GM12878 (cell line): ENCODE results near the gene NAV3. TPM values are rescaled to one million over a fixed set of nuclear protein-coding genes. Genes with fewer than 3 reads are reported as not detected.

ENCODE experiments used
- ATAC-seq: fragments of 200-7000 bp; cut with Tn5 transposase; 3 replicates; pipeline ENCODE4 v1.9.1; 2020; ENCODE audit warnings: mild to moderate bottlenecking, moderate library complexity
- BruUV-seq: library from RNA; stranded (reverse); fragments of 400-500 nt; replicated peaks from 2 replicates; lab custom pipeline; 2021; lab: Mats Ljungman, UMichigan
- CTCF ChIA-PET: fragments of 300-600 bp; sonication (Branson Sonifier 250); formaldehyde crosslinking; extraction: SDS; loops from one replicate; lab custom pipeline; 2021; ENCODE audit warnings: inconsistent platforms; lab: Yijun Ruan, JAX
- POLR2A ChIA-PET: fragments of 350-600 bp; formaldehyde crosslinking; extraction: SDS; loops from one replicate; lab custom pipeline; 2021; ENCODE audit warnings: inconsistent platforms; lab: Charles Lee
- RAD21 ChIA-PET: fragments of 300-600 bp; sonication (Branson Sonifier 250); formaldehyde crosslinking; loops from one replicate; lab custom pipeline; 2023; ENCODE audit warnings: antibody characterized with exemption; ENCODE audit not compliant: unreplicated experiment; lab: Charles Lee
- SMC1A ChIA-PET: fragments of 300-600 bp; sonication (Branson Sonifier 250); formaldehyde crosslinking; loops from one replicate; lab custom pipeline; 2023; ENCODE audit not compliant: unreplicated experiment, uncharacterized antibody; lab: Charles Lee
- DNase-seq: peaks from one replicate; pipeline ENCODE4 v3.0.0-alpha.2; 2011; ENCODE audit warnings: low read depth, low spot score
- FAIRE-seq: peaks from 3 replicates; lab custom pipeline; 2011; peaks lifted over from hg19 to GRCh38; lab: Jason Lieb, UNC
- H2AFZ ChIP-seq: 2 replicates; pipeline ENCODE4 v1.6.0; 2011; ENCODE audit warnings: low read depth, low read length, control low read depth; ENCODE audit not compliant: control insufficient read depth
- H3K27ac ChIP-seq: 2 replicates; pipeline ENCODE4 v1.5.1; 2011; ENCODE audit warnings: control low read depth; ENCODE audit not compliant: control insufficient read depth, insufficient read depth
- H3K27me3 ChIP-seq, 2 experiments: replicated peaks in 1 of 2; 2 replicates each; pipeline versions ENCODE4 v1.6.0 to v1.6.1; 2011; ENCODE audit warnings: low read length in 1 of 2; ENCODE audit not compliant: control insufficient read depth in 2 of 2, insufficient read depth in 2 of 2
- H3K36me3 ChIP-seq, 2 experiments: 2 replicates each; pipeline ENCODE4 v1.5.1; 2011; ENCODE audit warnings: low read length in 1 of 2; ENCODE audit not compliant: control insufficient read depth in 2 of 2, insufficient read depth in 2 of 2
- H3K4me1 ChIP-seq: 2 replicates; pipeline ENCODE4 v1.6.1; 2011; ENCODE audit warnings: mild to moderate bottlenecking, low read length, moderate library complexity, mixed read lengths; ENCODE audit not compliant: control insufficient read depth, insufficient read depth
- H3K4me2 ChIP-seq: 2 replicates; pipeline ENCODE4 v1.6.0; 2011; ENCODE audit warnings: control low read depth; ENCODE audit not compliant: control insufficient read depth, insufficient read depth
- H3K4me3 ChIP-seq: fragments of 200-600 bp; sonication (generic); 2 replicates; pipeline ENCODE4 v1.5.1; 2016
- H3K79me2 ChIP-seq: 2 replicates; pipeline ENCODE4 v1.6.0; 2011; ENCODE audit warnings: low read length; ENCODE audit not compliant: control insufficient read depth, insufficient read depth
- H3K9ac ChIP-seq: 2 replicates; pipeline ENCODE4 v1.8.0; 2011; ENCODE audit warnings: low read length, control low read depth, mixed read lengths; ENCODE audit not compliant: control insufficient read depth, insufficient read depth
- H3K9me3 ChIP-seq: replicated peaks from 3 replicates; pipeline ENCODE4 v1.5.1; 2011; ENCODE audit warnings: mild to moderate bottlenecking, low read length; ENCODE audit not compliant: control insufficient read depth, insufficient read depth
- H4K20me1 ChIP-seq: 2 replicates; pipeline ENCODE4 v1.6.0; 2011; ENCODE audit not compliant: control insufficient read depth, insufficient read depth
- CREM ChIP-seq: IDR thresholded peaks from 2 replicates; pipeline ENCODE4 v1.6.1; 2014; ENCODE audit warnings: antibody characterized with exemption, low read depth
- FOXM1 ChIP-seq: IDR thresholded peaks from 2 replicates; pipeline ENCODE4 v1.6.1; 2012; ENCODE audit warnings: low read depth, mild to moderate bottlenecking, inconsistent platforms, low read length, moderate library complexity
- NR2C2 ChIP-seq: IDR thresholded peaks from 2 replicates; pipeline ENCODE4 v1.6.1; 2011; ENCODE audit warnings: borderline replicate concordance, low read depth; ENCODE audit not compliant: control insufficient read depth, insufficient read length
- NR2F1 ChIP-seq: fragments of 450-650 bp; conservative IDR thresholded peaks from 2 replicates; pipeline ENCODE4 v1.6.1; 2017; ENCODE audit warnings: mild to moderate bottlenecking
- NRF1 ChIP-seq: conservative IDR thresholded peaks from 2 replicates; pipeline ENCODE4 v1.6.1; 2011; ENCODE audit warnings: mild to moderate bottlenecking, low read depth, low read length, improper control_type of control experiment
- POLR2A ChIP-seq: IDR thresholded peaks from 2 replicates; pipeline ENCODE4 v1.6.1; 2011; ENCODE audit warnings: low read depth, mild to moderate bottlenecking, low read length
- SIX5 ChIP-seq: IDR thresholded peaks from 2 replicates; pipeline ENCODE4 v1.6.1; 2011; ENCODE audit warnings: mild to moderate bottlenecking, low read depth, low read length, moderate library complexity; ENCODE audit not compliant: severe bottlenecking
- SMC3 ChIP-seq: IDR thresholded peaks from 2 replicates; pipeline ENCODE4 v1.6.1; 2011; ENCODE audit warnings: low read length, improper control_type of control experiment, borderline replicate concordance
- SREBF2 ChIP-seq: IDR thresholded peaks from 2 replicates; pipeline ENCODE4 v1.6.1; 2012; ENCODE audit warnings: mild to moderate bottlenecking, low read length
- WGBS: methylation state at CpG from one replicate; pipeline ENCODE4 v1.1.6; 2016; ENCODE audit warnings: low lambda C conversion rate; ENCODE audit not compliant: insufficient replicate concordance, insufficient coverage; ENCODE audit errors: missing lambda C conversion rate; 5-methylcytosine and 5-hydroxymethylcytosine counted together
- in situ Hi-C: fragments of 300-500 bp; cut with MboI; formaldehyde crosslinking; loops from 9 replicates; pipeline ENCODE4 v1.14.3; 2018; ENCODE audit warnings: mixed read lengths
- intact Hi-C: fragments of 100-400 bp; cut with micrococcal nuclease; formaldehyde crosslinking; loops from one replicate; pipeline ENCODE4 v1.14.2; 2022; ENCODE audit not compliant: unreplicated experiment
- polyA plus RNA-seq, 11 experiments: library from polyadenylated mRNA; depleted of rRNA in 4 of 11; unstranded in 6 of 11; stranded (reverse) in 5 of 11; fragments of >200 nt; fragmentation: Nextera tagmentation in 4 of 11; fragmentation: Illumina TruSeq in 1 of 11; extraction: Ambion mirVana in 4 of 11; extraction: Trizol in 1 of 11; gene quantifications; 1 replicate in 1 of 11; 2 replicates in 10 of 11; pipeline versions ENCODE4 v1.2.1 to v1.2.3, GENCODE V29; 2011 to 2016; ENCODE audit warnings: inconsistent platforms in 2 of 11, missing spikeins in 2 of 11, low read depth in 1 of 11
- total RNA-seq, 4 experiments: library from RNA; depleted of rRNA in 3 of 4; stranded (reverse); fragments of >200 nt in 3 of 4; fragmentation: Illumina TruSeq in 1 of 4; extraction: Trizol in 1 of 4; gene quantifications; 2 replicates each; pipeline versions ENCODE4 v1.2.1 to v1.2.3, GENCODE V29; 2013 to 2021
- TF ChIP-seq, protein P1 (sequence below): fragments of 450-650 bp; IDR thresholded peaks from 2 replicates; pipeline ENCODE4 v1.6.1; 2016; ENCODE audit warnings: mild to moderate bottlenecking
- TF ChIP-seq, protein P2 (sequence below): IDR thresholded peaks from 2 replicates; pipeline ENCODE4 v1.6.1; 2011; ENCODE audit warnings: low read depth, low read length, improper control_type of control experiment, borderline replicate concordance
- TF ChIP-seq, protein P3 (sequence below): fragments of 450-650 bp; conservative IDR thresholded peaks from 2 replicates; pipeline ENCODE4 v1.6.1; 2017; ENCODE audit warnings: mild to moderate bottlenecking, moderate library complexity
- TF ChIP-seq, protein P4 (sequence below): fragments of 150-350 bp; IDR thresholded peaks from 2 replicates; pipeline ENCODE4 v1.6.1; 2016; ENCODE audit warnings: low read depth, low read length

The NAV3 gene
- total and polyA plus RNA-seq, 10 of the 15 experiments (the other 5 are each of a cell fraction or from before 2014, with no cell fraction given) = 0.05 to 0.51 (median 0.22) TPM; not detected in 1

DNA sequence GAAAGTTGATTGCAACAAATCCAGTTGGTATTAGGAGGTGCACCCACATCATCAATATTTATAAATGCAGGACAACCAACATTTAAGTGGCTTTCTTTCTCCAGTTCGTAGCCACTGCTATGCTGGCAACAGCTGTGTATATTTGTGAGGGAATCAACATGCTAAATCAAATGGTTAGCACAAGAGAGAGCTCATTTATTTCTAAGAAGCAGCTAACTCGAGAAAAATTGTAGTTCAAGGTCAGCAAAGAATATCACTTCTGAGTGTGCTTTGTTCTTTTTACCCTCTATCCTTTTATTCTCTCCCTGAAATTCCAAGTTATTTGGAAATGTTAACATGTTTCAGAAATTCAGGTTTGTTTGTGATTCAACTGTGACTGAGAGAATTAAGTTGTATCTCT lies 137.3 kb downstream of the NAV3 start:
- no peaks in the 10 kb centered on the region for H3K27me3 ChIP-seq
- ChIA-PET CTCF (interaction anchor here (0.5 kb wide), 1 partner anchor 72 kb away, joined by 3 read pairs; no protein-coding TSS in a partner anchor), RAD21 (no interaction called here), POLR2A (no interaction called here), SMC1A (no interaction called here)
- no peak for TF ChIP-seq CREM
- no peak for TF ChIP-seq SIX5
- TF ChIP-seq NR2C2 = no peak
- TF ChIP-seq FOXM1 = no peak
- TF ChIP-seq, protein P1, sequence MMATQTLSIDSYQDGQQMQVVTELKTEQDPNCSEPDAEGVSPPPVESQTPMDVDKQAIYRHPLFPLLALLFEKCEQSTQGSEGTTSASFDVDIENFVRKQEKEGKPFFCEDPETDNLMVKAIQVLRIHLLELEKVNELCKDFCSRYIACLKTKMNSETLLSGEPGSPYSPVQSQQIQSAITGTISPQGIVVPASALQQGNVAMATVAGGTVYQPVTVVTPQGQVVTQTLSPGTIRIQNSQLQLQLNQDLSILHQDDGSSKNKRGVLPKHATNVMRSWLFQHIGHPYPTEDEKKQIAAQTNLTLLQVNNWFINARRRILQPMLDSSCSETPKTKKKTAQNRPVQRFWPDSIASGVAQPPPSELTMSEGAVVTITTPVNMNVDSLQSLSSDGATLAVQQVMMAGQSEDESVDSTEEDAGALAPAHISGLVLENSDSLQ = no peak
- no peak for TF ChIP-seq SREBF2
- TF ChIP-seq SMC3 = no peak
- TF ChIP-seq, protein P2, sequence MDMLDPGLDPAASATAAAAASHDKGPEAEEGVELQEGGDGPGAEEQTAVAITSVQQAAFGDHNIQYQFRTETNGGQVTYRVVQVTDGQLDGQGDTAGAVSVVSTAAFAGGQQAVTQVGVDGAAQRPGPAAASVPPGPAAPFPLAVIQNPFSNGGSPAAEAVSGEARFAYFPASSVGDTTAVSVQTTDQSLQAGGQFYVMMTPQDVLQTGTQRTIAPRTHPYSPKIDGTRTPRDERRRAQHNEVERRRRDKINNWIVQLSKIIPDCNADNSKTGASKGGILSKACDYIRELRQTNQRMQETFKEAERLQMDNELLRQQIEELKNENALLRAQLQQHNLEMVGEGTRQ = no peak
- TF ChIP-seq NR2F1 = no peak
- TF ChIP-seq, protein P3, sequence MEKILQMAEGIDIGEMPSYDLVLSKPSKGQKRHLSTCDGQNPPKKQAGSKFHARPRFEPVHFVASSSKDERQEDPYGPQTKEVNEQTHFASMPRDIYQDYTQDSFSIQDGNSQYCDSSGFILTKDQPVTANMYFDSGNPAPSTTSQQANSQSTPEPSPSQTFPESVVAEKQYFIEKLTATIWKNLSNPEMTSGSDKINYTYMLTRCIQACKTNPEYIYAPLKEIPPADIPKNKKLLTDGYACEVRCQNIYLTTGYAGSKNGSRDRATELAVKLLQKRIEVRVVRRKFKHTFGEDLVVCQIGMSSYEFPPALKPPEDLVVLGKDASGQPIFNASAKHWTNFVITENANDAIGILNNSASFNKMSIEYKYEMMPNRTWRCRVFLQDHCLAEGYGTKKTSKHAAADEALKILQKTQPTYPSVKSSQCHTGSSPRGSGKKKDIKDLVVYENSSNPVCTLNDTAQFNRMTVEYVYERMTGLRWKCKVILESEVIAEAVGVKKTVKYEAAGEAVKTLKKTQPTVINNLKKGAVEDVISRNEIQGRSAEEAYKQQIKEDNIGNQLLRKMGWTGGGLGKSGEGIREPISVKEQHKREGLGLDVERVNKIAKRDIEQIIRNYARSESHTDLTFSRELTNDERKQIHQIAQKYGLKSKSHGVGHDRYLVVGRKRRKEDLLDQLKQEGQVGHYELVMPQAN = no peak
- TF ChIP-seq, protein P4, sequence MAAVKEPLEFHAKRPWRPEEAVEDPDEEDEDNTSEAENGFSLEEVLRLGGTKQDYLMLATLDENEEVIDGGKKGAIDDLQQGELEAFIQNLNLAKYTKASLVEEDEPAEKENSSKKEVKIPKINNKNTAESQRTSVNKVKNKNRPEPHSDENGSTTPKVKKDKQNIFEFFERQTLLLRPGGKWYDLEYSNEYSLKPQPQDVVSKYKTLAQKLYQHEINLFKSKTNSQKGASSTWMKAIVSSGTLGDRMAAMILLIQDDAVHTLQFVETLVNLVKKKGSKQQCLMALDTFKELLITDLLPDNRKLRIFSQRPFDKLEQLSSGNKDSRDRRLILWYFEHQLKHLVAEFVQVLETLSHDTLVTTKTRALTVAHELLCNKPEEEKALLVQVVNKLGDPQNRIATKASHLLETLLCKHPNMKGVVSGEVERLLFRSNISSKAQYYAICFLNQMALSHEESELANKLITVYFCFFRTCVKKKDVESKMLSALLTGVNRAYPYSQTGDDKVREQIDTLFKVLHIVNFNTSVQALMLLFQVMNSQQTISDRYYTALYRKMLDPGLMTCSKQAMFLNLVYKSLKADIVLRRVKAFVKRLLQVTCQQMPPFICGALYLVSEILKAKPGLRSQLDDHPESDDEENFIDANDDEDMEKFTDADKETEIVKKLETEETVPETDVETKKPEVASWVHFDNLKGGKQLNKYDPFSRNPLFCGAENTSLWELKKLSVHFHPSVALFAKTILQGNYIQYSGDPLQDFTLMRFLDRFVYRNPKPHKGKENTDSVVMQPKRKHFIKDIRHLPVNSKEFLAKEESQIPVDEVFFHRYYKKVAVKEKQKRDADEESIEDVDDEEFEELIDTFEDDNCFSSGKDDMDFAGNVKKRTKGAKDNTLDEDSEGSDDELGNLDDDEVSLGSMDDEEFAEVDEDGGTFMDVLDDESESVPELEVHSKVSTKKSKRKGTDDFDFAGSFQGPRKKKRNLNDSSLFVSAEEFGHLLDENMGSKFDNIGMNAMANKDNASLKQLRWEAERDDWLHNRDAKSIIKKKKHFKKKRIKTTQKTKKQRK = no peak
- TF ChIP-seq NRF1 = no peak
- TF ChIP-seq POLR2A = no peak
- no peaks in the 10 kb centered on the region for H3K36me3 ChIP-seq
- ATAC-seq (no peak), FAIRE-seq (no peak), DNase-seq (no peak)
- 0% methylated on average over 2 of the region's 2 CpGs for WGBS
- in situ Hi-C loops = no loop called here
- H3K4me3 ChIP-seq = no peak overlapping the region
- no peak overlapping the region for H3K4me2 ChIP-seq
- H3K4me1 ChIP-seq = no peaks in the 10 kb centered on the region
- H2AFZ ChIP-seq = no peak overlapping the region
- no peaks in the 10 kb centered on the region for H3K79me2 ChIP-seq
- H3K9me3 ChIP-seq = no peaks in the 10 kb centered on the region
- H3K27ac ChIP-seq = no peak overlapping the region
- no peak overlapping the region for H3K9ac ChIP-seq
- no TSS peak for BruUV-seq
- H4K20me1 ChIP-seq = no peaks in the 10 kb centered on the region
- intact Hi-C loops = no loop called here
